Stimulated activated CD4-positive, alpha-beta T cell treated with anti-CD3 and anti-CD28 coated beads, Interleukin-2, amount 100 ng/mL, for 4 hours (primary cell): ENCODE data around the gene ADAM15.

Source experiments
- DNase-seq: peaks from one replicate; pipeline ENCODE4 v3.0.0-alpha.2; 2020; ENCODE audit warnings: low read depth

ADAM15 gene, protein sequence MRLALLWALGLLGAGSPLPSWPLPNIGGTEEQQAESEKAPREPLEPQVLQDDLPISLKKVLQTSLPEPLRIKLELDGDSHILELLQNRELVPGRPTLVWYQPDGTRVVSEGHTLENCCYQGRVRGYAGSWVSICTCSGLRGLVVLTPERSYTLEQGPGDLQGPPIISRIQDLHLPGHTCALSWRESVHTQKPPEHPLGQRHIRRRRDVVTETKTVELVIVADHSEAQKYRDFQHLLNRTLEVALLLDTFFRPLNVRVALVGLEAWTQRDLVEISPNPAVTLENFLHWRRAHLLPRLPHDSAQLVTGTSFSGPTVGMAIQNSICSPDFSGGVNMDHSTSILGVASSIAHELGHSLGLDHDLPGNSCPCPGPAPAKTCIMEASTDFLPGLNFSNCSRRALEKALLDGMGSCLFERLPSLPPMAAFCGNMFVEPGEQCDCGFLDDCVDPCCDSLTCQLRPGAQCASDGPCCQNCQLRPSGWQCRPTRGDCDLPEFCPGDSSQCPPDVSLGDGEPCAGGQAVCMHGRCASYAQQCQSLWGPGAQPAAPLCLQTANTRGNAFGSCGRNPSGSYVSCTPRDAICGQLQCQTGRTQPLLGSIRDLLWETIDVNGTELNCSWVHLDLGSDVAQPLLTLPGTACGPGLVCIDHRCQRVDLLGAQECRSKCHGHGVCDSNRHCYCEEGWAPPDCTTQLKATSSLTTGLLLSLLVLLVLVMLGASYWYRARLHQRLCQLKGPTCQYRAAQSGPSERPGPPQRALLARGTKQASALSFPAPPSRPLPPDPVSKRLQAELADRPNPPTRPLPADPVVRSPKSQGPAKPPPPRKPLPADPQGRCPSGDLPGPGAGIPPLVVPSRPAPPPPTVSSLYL

DNA sequence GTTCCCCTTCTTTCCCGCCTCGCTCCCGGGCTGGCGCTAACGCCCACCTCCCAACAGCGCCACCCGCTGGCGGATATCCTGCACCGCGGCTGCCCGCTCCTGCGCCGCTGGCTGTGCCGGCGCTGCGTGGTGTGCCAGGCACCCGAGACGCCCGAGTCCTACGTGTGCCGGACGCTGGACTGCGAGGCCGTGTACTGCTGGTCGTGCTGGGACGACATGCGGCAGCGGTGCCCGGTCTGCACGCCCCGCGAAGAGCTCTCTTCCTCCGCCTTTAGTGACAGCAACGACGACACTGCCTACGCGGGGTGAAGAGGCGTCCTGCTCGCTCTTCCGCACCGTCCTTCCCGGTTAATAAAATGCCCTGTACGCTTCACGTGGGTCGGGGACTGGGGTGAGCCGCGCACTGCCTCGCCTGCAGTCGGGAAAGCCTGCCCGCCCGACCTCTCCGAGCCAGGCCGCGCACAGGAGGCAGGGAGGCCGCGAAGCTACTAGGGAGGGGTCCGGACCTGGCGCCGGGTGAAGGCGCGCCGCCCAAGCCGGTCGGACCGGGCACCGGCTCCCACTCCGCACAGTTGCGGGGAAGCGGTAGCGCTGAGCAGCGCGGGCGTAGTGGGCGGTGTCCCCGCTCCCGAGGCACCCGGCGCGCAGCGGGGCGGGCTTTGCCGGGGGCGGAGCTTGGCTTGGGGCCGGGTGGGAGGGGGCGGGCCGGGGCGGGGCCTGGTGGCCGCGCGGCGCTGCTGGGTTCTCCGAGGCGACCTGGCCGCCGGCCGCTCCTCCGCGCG lies at the start of gene ADAM15:
ADAM15 (plus strand) TSS at position 757 of the 782 bp plus-strand sequence. CDS start 71 bp downstream, outside the sequence.
- peak; percentile 71 for DNase-seq

DNA sequence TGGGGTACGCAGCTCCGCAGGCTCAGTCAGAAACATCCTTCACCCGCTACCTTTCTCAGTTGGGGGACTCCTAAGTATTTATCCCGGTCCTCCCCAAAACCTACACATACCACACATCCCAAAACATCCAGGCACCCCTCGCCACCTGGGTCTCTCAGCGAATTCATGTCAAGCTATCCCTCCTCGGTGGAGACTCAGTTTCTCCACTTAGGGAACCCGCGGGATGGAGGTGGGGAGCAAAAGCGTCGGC lies 49.8 kb upstream of the ADAM15 start:
- DNase-seq: no peak

DNA sequence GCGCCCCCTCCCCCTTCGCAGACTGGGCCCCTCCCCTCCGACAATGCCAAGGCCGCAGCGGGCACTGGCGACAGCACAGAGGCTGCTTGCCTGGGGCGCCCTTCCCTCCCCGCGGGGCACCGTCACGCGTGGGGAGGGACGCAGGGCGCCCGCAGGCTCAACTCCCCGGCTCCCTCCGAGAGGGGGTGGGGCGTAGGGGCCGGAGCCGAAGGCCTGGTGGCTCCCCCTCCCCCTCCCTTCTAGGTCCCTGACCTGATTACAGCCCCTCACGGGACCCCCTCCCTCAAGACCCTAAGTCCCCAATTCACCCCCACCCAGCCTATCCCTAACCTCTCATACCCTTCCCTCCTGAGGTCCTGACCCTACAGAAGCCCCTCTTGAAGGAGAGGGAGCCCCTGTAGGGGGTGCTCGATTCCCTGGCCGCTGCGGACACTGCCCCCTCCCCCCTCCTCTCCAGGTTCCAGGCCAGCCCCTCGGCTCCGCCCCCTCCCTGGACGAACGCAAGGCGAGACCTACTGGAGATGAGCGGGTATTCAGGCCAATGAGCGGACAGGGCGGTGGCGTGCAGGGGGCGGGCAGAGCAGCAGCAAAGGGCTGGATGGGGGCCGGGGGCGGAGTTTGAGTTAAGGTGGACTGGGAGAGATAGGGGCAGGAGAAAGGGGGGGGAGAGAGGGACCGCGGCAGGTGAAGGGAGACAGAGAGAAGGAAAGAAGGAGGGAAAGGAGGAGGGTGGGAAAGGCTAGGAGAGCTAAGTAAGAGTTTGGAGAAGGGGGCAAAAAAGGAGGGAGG lies 49.2 kb upstream of the ADAM15 start:
- peak; percentile 97 for DNase-seq

DNA sequence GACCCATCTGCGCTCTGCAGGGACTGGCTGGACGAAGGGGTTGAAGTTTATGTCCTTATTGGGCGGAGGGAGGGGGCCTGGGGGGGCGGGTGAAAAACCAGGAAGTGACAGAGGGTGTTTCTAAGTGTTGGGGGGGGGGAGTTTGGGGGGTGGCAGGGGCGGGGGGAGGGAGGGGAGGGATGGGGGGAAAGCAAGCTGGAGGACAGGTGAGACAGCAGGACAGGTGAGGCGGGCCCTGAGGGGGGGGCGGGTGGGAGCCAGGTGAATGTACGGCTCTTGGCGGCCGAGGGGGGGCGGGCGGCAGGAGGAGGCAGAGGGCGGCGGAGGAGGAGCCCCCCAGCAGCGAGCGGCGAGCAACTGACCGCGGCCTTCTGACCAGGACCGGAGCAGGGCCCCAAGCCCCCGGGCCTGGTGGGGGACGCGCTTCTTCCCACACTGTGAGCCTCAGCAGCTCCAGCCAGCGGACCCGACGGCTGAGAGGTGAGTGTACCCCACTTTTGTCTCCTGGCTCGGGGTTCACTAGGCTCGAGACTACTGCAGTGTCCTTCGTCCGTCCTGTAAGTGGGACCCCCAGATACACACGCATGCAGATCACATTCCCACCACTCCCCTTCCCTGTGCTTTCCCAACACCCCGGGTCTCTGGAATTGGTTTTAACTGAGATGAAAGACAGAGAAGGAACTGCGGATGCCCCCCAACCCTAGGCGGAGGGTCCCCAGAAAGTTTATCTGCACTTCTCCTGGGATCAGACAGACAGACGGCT lies 48.5 kb upstream of the ADAM15 start, which contains the start of gene ZBTB7B:
ZBTB7B (plus strand) TSS at position 339 of the 763 bp plus-strand sequence. CDS start 11,859 bp downstream, outside the sequence.
- no peak for DNase-seq

DNA sequence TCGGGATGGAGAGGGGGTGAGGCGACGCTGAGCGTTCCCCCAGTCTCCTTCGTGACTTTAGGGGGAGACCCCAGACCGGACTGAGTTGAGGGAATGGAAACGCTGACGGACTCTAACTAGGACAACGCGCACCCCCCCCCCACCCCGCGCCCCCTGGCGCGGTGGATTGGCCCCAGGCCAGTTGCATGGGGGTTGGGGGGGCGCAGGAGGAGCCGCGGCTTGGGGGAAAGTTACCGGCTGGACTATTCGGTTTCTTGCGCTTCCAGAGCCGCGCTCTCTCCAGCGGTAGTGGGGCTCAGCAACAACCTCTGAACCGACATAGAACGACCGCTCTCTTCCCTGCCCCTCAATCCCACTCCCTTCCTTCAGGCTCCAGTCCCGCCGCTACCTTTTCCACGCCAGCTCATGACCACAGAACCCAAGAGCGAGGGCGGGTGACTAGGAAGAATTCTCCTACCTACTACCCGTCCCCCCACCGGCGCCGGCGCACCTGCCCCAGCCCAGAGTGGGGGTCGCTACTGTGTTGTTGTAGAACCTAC lies 47.8 kb upstream of the ADAM15 start:
- no peak for DNase-seq

DNA sequence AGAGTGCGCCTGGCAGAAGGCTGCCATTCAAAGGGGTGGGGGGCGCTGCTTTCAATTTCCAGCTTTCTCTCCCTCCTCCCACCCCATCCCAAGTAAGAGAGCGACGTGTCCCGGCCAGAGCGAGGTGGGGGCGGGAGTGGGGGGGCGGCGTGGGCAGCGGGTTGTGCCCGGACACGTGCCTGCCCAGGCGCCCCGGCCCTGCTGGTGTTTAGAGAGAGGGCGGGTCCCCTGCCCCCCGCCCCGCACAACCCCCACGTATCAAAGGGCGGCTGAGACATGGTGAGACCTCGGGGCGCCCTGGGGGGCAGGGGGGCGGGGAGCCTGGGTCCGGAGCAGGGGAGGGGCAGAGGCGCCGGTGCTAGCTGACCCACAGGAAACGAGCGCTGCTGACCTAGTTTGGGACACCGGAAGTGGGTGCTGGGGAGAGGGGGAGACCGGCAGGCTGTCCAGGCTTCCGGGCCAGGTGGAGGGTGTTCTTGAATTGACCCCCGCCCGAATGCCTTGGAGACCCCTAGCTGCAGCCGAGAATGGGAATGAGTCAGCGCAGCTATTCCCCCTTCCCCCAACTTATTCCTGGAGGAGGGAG lies 47.3 kb upstream of the ADAM15 start:
- no peak for DNase-seq

DNA sequence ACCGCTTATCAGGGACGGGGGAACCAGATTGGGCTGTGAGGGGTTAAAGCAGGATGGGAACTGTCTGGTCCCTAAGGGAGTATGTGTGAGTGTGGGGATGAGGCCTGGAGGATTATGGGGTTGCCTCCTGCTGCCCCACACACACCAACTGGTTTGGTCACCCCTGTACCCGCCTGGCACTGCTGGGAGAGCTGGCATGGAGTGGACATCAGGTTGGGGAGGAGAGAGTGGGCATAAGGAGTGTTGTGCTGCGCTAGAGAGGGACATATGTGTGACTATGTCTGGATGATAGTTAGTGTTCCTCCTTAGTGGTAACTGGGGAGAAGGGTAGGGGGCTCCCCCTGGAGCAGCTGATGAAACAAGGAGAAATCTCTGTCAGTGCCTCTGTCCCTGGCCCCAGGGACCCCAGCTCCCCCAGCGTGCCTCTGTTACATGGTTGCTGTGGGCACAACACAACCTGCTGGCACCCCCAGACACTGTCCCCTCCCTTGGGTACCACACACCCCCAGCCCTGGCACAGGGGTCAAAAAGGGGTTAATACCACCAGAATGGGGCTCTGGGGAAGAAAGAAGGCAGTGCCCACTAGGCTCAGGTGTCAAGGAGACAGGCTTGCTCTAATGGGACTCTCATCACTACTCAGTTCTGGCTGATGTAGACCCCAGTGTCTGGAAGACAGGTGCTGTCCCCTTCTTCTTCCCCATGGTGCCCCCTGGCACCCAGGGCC lies 46.6 kb upstream of the ADAM15 start:
- no peak for DNase-seq

DNA sequence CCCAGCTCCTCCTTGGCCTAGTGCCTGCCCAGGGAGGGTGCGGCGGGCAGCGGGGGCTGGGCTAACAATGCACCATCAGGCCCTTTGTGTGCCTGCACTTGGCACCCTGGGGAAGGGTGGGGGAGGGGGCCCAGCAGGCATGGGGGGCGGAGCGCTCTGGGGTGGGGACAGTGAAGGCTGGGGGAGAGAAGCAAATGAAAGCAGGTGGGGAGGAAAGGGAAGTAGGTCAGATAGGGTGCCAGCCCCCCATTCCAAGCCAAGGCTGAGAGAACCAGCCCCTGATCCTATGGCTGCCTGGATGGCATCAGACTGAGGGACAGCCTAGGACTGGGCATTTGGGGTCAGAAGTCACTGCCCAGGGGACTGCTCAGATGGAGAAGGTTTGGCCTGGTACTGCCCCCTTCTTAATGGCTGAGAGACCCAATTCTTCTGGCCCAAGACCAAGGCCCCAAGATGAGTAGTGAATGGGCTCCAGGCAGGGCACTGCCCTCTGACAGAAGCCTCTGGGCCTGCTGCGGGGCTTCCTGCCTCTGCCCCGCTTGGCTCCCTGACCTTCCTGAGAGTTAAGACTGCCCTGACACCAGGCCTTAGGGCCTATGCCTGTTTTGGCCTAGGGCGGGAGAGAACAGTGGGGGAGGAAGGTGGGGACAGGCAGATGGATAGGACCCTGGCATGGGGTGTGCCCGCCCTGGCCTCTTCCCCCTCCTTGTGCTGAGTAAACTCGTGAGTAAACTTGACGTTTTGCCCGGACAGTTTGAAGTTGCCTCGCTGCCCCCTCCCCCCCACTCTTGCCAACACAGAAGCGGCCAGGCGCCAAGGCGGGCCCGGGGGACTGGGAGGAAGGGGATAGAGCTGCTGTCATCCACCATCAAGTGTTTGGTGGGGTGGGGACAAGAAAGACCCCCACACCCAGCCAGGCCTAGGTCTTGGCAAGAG lies 45.8 kb upstream of the ADAM15 start:
- DNase-seq: no peak

DNA sequence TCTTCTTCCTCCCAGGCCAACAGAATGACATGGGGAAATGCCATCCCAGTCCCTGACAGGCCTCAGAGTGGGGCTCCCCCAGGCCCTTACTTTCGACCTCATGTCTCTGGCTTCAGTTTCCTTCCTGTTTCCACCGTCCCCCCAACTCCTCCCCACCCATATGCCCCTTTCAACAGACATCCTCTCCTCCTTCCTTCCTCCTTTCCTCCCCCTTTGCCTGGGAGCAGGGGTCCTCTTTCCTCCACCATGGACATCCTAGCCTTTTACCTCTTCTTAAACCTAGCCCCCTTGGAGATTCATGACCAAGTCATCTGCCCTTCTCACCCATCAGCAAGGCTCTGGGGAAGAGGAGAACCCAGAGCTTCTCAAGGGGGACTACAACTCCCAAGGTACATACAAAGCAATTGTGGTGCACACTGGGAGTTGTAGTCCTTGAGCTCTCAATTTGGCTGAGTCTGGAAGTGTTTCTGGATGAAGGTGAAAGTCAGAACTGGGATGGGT lies 44.5 kb upstream of the ADAM15 start:
- no peak for DNase-seq

DNA sequence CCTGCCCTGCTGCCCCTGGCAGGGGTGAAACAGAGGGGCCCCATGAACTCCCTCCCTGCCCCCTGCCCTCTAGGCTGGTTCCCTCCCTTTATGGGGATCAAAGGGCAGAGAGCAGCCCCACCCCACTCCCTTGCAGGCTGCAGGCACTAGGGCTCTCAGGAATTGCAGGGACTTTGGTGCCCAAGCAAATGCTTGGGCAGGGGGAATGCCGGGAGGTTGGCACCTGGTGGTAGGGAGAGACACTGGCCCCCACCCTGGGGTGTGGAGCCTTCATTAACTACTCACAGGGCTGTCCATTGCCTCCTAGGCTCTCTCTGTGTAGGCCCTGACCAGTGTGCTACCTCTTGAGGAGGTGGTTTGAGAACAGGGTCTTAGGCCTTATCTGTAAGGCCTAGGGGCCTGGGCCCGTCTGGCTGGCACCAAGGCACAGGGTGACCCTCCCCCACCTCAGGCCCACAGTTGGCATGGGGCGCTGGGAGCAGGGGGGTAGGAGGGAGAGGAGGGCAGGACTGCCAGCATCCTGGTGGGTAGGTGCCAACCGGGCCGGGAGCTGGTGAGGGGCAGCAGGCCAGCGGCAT lies 43.8 kb upstream of the ADAM15 start:
- no peak for DNase-seq

DNA sequence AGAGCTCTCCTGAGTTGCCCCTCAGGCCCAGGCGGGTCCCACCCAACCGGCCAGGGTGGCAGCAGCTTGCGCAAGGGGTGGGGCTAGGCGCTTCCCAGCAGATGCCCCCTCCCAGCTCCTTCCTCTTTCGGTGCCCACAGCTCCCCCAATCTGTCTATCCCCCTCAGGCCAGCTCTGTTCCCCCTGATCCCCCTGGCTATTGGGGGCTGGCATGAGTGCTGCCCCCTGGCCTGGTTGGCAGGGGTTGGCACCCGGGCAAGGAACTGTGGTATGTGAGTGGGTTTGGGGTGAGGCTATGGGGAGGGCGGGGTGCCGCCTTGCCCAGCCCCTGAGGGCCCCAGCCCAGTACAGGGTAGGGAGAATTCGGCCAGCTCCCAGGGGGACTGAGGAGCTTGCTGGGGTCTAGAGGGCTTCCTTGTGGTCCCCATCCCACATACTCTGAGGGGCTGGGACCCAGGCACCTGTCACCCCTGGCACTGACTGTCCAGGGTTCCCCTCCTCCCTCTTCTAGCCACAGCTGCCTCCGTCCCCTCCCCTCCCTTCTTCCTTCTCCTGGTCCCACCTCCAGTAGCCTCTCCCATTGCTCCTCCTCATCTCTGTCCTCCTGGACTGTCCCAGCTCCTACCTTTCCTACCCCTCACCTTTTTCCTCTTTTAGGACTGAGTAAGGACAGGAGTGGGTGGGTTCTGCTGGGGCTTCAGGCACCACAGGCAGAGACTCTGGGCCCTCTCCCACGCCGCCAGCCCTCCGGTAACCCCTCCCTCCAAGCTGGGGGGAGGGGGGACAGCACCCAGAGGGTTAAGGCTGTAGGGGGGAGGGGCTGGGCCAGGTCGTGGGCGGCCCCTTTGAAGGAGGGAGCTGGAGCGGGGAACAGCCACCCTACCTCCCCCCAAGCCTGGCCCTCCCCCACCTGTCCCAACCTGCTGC lies 42.8 kb upstream of the ADAM15 start:
- DNase-seq: peak; percentile 67

DNA sequence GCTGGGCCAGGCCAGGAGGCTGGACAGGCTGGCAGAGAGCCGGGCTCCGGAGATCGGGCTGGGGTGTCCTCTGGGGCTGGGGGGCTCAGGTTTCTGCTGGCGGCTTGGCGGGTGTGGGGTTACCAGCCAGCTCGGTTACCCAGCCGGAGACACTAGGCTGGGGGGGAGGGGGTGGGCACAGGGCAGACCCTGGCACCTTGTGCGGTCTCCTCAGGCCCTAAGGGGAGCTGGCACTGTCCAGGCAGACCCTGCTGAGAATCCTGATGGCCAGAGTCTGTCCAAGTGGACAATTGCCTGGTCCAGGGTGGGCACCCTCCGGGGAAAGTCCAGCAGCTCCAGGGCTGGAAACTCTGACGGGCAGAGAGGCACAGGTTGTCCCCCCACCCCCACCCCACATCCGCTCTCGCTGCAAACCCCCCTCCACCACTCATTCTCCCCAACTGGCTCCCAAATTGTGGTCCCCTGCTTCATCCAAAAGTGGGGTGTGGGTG lies 41.9 kb upstream of the ADAM15 start:
- no peak for DNase-seq

DNA sequence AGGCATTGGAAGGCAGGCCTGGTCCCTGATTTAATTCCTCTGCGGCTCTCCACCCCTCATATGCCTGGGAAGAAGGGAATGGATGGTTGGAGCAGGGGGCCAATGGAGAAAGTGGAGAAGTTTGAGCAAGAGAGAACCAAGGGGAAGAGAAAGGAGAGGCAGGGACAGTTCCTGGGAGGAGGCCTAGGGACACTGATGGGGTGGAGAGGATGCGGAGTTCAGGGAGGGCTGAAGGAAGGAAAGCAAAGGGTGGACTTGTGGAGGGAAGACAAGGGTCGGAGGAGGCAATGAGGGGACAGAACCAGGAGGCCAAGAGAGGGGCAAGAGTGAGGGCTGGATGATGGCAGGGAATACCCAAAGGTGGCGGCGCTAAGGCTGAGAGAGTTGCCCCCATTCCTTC lies 41.4 kb upstream of the ADAM15 start:
- DNase-seq: no peak

DNA sequence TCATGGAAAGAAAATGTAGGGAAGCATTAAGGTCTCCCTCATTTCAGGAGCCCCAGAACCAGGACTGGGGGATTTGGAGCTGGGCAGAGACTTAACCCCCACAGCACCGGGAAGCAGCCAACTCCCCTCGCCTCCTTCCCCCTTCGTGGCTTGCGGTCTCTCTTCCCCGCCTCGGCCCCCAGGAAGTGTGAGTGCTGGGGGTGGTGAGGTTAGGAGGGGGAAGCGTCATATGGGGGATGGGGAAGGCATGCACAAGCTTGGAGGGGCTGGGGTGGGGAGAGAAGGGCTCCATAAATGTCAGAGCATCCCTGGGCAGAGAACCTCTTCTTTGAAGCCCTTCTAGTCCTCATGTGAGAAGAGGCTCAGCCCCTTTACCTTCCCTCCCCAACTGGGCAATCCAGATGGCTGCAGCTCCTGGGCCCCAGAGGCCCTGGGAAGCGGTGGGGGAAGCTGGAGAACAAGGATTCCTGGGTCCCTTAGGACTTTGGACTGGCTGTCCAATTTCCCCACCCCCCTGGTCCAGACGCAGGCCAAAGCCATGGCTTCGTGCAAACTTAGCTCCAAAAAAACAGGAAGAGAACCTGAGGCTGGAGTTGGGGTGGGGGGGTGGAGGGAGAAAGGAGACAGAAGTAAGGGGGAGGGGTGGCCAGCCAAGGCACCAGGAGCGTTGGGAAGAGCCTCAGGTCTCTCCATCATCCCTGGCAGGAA lies 40.8 kb upstream of the ADAM15 start:
- no peak for DNase-seq

DNA sequence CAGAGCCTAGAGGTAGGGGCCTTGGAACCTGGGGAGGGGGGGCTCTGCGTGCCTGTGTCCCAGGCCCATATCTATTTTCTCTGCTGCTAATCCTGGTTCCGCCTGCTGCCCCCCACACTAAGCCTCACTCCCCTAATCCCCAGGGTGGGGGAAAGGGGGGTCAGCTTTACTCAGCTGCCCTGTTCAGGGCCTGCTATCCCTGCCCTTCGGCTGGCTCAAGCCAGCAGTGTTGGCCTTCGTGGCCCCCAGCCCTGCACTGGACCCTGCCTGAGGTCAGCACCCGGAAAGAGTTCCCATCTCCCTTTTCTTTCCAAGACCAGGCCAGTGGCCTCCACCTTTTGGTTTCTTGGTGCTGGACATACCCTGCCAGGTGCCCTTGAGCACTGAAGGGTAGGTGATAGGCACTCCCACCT lies 40.1 kb upstream of the ADAM15 start:
- DNase-seq: no peak
